ENCODE data around the gene CFAP299.

The CFAP299 gene

GRCh38 chr4:80466618-80467017, 131.1 kb downstream of the CFAP299 start:
- no peaks in the 10 kb centered on the region for H3K36me3 ChIP-seq (ENCODE audit: control insufficient read depth in 4 of 4, insufficient read depth in 4 of 4, low read length in 3 of 4)
- CTCF ChIA-PET = no interaction called here
- H3K27me3 ChIP-seq (replicated peaks in 2 of 5; ENCODE audit: control insufficient read depth in 4 of 5, insufficient read depth in 5 of 5, low read length in 4 of 5) = peaks cover 0 to 6% (median 3%) of the 10 kb centered on the region in 5 experiments
- POLR2A ChIA-PET = no interaction called here
- peaks cover 0 to 9% (median 0%) of the 10 kb centered on the region in 4 experiments for H3K4me1 ChIP-seq (ENCODE audit: control extremely low read depth in 1 of 4, control insufficient read depth in 4 of 4, insufficient read depth in 4 of 4, low read length in 3 of 4)
- WGBS (ENCODE audit: insufficient coverage) = 90% methylated on average over 1 of the region's 1 CpG
- H3K9me3 ChIP-seq (ENCODE audit: control extremely low read depth in 1 of 5, control insufficient read depth in 4 of 5, insufficient read depth in 2 of 5, low read depth in 1 of 5, low read length in 4 of 5) = no peaks in the 10 kb centered on the region
- no peak overlapping the region for H3K4me3 ChIP-seq (ENCODE audit: control insufficient read depth in 1 of 7, extremely low read depth in 1 of 7, insufficient read depth in 4 of 7, low read depth in 2 of 7, low read length in 6 of 7)
- no peak overlapping the region for H3K27ac ChIP-seq (ENCODE audit: insufficient read depth in 1 of 2, low read depth in 1 of 2, low read length in 2 of 2, poor library complexity in 1 of 2, severe bottlenecking in 2 of 2)
- DNase-seq = no peak

- Histone ChIP-seq H3K4me3 (ENCODE audit: control insufficient read depth in 1 of 7, extremely low read depth in 1 of 7, insufficient read depth in 4 of 7, low read depth in 2 of 7, low read length in 6 of 7) (no peak overlapping the region), H3K9me3 (ENCODE audit: control extremely low read depth in 1 of 5, control insufficient read depth in 4 of 5, insufficient read depth in 2 of 5, low read depth in 1 of 5, low read length in 4 of 5) (no peaks in the 10 kb centered on the region), H3K27ac (ENCODE audit: insufficient read depth in 1 of 2, low read depth in 1 of 2, low read length in 2 of 2, poor library complexity in 1 of 2, severe bottlenecking in 2 of 2) (no peak overlapping the region), H3K27me3 (replicated peaks in 2 of 5; ENCODE audit: control insufficient read depth in 4 of 5, insufficient read depth in 5 of 5, low read length in 4 of 5) (peaks cover 0 to 19% (median 9%) of the 10 kb centered on the region in 5 experiments), H3K4me1 (ENCODE audit: control extremely low read depth in 1 of 4, control insufficient read depth in 4 of 4, insufficient read depth in 4 of 4, low read length in 3 of 4) (no peaks in the 10 kb centered on the region), H3K36me3 (ENCODE audit: control insufficient read depth in 4 of 4, insufficient read depth in 4 of 4, low read length in 3 of 4) (no peaks in the 10 kb centered on the region)
- DNase-seq = no peak
- ChIA-PET POLR2A (no interaction called here), CTCF (no interaction called here)
- 73% methylated on average over 7 of the region's 9 CpGs for WGBS (ENCODE audit: insufficient coverage)
Measured at GRCh38 chr4:80471756-80472155, 136.2 kb downstream of the CFAP299 start.

GRCh38 chr4:80475236-80475635, 139.7 kb downstream of the CFAP299 start:
- WGBS (ENCODE audit: insufficient coverage) = 100% methylated on average over 2 of the region's 2 CpGs
- Histone ChIP-seq H3K9me3 (ENCODE audit: control extremely low read depth in 1 of 5, control insufficient read depth in 4 of 5, insufficient read depth in 2 of 5, low read depth in 1 of 5, low read length in 4 of 5) (no peaks in the 10 kb centered on the region), H3K27ac (ENCODE audit: insufficient read depth in 1 of 2, low read depth in 1 of 2, low read length in 2 of 2, poor library complexity in 1 of 2, severe bottlenecking in 2 of 2) (no peak overlapping the region), H3K4me1 (ENCODE audit: control extremely low read depth in 1 of 4, control insufficient read depth in 4 of 4, insufficient read depth in 4 of 4, low read length in 3 of 4) (no peaks in the 10 kb centered on the region), H3K4me3 (ENCODE audit: control insufficient read depth in 1 of 7, extremely low read depth in 1 of 7, insufficient read depth in 4 of 7, low read depth in 2 of 7, low read length in 6 of 7) (no peak overlapping the region), H3K36me3 (ENCODE audit: control insufficient read depth in 4 of 4, insufficient read depth in 4 of 4, low read length in 3 of 4) (no peaks in the 10 kb centered on the region), H3K27me3 (replicated peaks in 2 of 5; ENCODE audit: control insufficient read depth in 4 of 5, insufficient read depth in 5 of 5, low read length in 4 of 5) (peaks cover 0 to 22% (median 6%) of the 10 kb centered on the region in 5 experiments)
- DNase-seq = no peak
- ChIA-PET POLR2A (no interaction called here), CTCF (no interaction called here)

GRCh38 chr4:80475798-80476197, 140.3 kb downstream of the CFAP299 start:
- peaks cover 0 to 22% (median 6%) of the 10 kb centered on the region in 5 experiments for H3K27me3 ChIP-seq (replicated peaks in 2 of 5; ENCODE audit: control insufficient read depth in 4 of 5, insufficient read depth in 5 of 5, low read length in 4 of 5)
- H3K4me1 ChIP-seq (ENCODE audit: control extremely low read depth in 1 of 4, control insufficient read depth in 4 of 4, insufficient read depth in 4 of 4, low read length in 3 of 4) = no peaks in the 10 kb centered on the region
- H3K4me3 ChIP-seq (ENCODE audit: control insufficient read depth in 1 of 7, extremely low read depth in 1 of 7, insufficient read depth in 4 of 7, low read depth in 2 of 7, low read length in 6 of 7) = no peak overlapping the region
- DNase-seq = no peak
- ChIA-PET POLR2A (no interaction called here), CTCF (interaction anchor here (0.9 kb wide), 1 partner anchor 43 kb away, joined by 3 read pairs; no protein-coding TSS in a partner anchor)
- no peaks in the 10 kb centered on the region for H3K9me3 ChIP-seq (ENCODE audit: control extremely low read depth in 1 of 5, control insufficient read depth in 4 of 5, insufficient read depth in 2 of 5, low read depth in 1 of 5, low read length in 4 of 5)
- H3K27ac ChIP-seq (ENCODE audit: insufficient read depth in 1 of 2, low read depth in 1 of 2, low read length in 2 of 2, poor library complexity in 1 of 2, severe bottlenecking in 2 of 2) = no peak overlapping the region
- 100% methylated on average over 3 of the region's 3 CpGs for WGBS (ENCODE audit: insufficient coverage)
- H3K36me3 ChIP-seq (ENCODE audit: control insufficient read depth in 4 of 4, insufficient read depth in 4 of 4, low read length in 3 of 4) = no peaks in the 10 kb centered on the region

GRCh38 chr4:80484712-80485111, 149.2 kb downstream of the CFAP299 start:
- H3K27ac ChIP-seq (ENCODE audit: insufficient read depth in 1 of 2, low read depth in 1 of 2, low read length in 2 of 2, poor library complexity in 1 of 2, severe bottlenecking in 2 of 2) = no peak overlapping the region
- H3K36me3 ChIP-seq (ENCODE audit: control insufficient read depth in 4 of 4, insufficient read depth in 4 of 4, low read length in 3 of 4) = no peaks in the 10 kb centered on the region
- POLR2A ChIA-PET = no interaction called here
- CTCF ChIA-PET = no interaction called here
- no peak for DNase-seq
- WGBS (ENCODE audit: insufficient coverage) = no CpG with 5 or more reads among the region's 2 CpGs
- H3K9me3 ChIP-seq (ENCODE audit: control extremely low read depth in 1 of 5, control insufficient read depth in 4 of 5, insufficient read depth in 2 of 5, low read depth in 1 of 5, low read length in 4 of 5) = no peaks in the 10 kb centered on the region
- H3K27me3 ChIP-seq (replicated peaks in 2 of 5; ENCODE audit: control insufficient read depth in 4 of 5, insufficient read depth in 5 of 5, low read length in 4 of 5) = peaks cover 0 to 79% (median 16%) of the 10 kb centered on the region in 5 experiments
- H3K4me1 ChIP-seq (ENCODE audit: control extremely low read depth in 1 of 4, control insufficient read depth in 4 of 4, insufficient read depth in 4 of 4, low read length in 3 of 4) = no peaks in the 10 kb centered on the region
- no peak overlapping the region for H3K4me3 ChIP-seq (ENCODE audit: control insufficient read depth in 1 of 7, extremely low read depth in 1 of 7, insufficient read depth in 4 of 7, low read depth in 2 of 7, low read length in 6 of 7)

- POLR2A ChIA-PET = no interaction called here
- no peak overlapping the region for H3K27ac ChIP-seq (ENCODE audit: insufficient read depth in 1 of 2, low read depth in 1 of 2, low read length in 2 of 2, poor library complexity in 1 of 2, severe bottlenecking in 2 of 2)
- DNase-seq = no peak
- H3K27me3 ChIP-seq (replicated peaks in 2 of 5; ENCODE audit: control insufficient read depth in 4 of 5, insufficient read depth in 5 of 5, low read length in 4 of 5) = peaks cover 0 to 82% (median 16%) of the 10 kb centered on the region in 5 experiments
- H3K4me3 ChIP-seq (ENCODE audit: control insufficient read depth in 1 of 7, extremely low read depth in 1 of 7, insufficient read depth in 4 of 7, low read depth in 2 of 7, low read length in 6 of 7) = no peak overlapping the region
- CTCF ChIA-PET = no interaction called here
- no peaks in the 10 kb centered on the region for H3K36me3 ChIP-seq (ENCODE audit: control insufficient read depth in 4 of 4, insufficient read depth in 4 of 4, low read length in 3 of 4)
- H3K9me3 ChIP-seq (ENCODE audit: control extremely low read depth in 1 of 5, control insufficient read depth in 4 of 5, insufficient read depth in 2 of 5, low read depth in 1 of 5, low read length in 4 of 5) = no peaks in the 10 kb centered on the region
- no peaks in the 10 kb centered on the region for H3K4me1 ChIP-seq (ENCODE audit: control extremely low read depth in 1 of 4, control insufficient read depth in 4 of 4, insufficient read depth in 4 of 4, low read length in 3 of 4)
- 90% methylated on average over 3 of the region's 3 CpGs for WGBS (ENCODE audit: insufficient coverage)
Measured at GRCh38 chr4:80486603-80487002, 151.1 kb downstream of the CFAP299 start.

GRCh38 chr4:80489798-80490197, 154.3 kb downstream of the CFAP299 start:
- no peak for DNase-seq
- H3K4me1 ChIP-seq (ENCODE audit: control extremely low read depth in 1 of 4, control insufficient read depth in 4 of 4, insufficient read depth in 4 of 4, low read length in 3 of 4) = peaks cover 0 to 2% (median 0%) of the 10 kb centered on the region in 4 experiments
- no peak overlapping the region for H3K27ac ChIP-seq (ENCODE audit: insufficient read depth in 1 of 2, low read depth in 1 of 2, low read length in 2 of 2, poor library complexity in 1 of 2, severe bottlenecking in 2 of 2)
- POLR2A ChIA-PET = no interaction called here
- peaks cover 0 to 81% (median 27%) of the 10 kb centered on the region in 5 experiments for H3K27me3 ChIP-seq (replicated peaks in 2 of 5; ENCODE audit: control insufficient read depth in 4 of 5, insufficient read depth in 5 of 5, low read length in 4 of 5)
- no peak overlapping the region for H3K4me3 ChIP-seq (ENCODE audit: control insufficient read depth in 1 of 7, extremely low read depth in 1 of 7, insufficient read depth in 4 of 7, low read depth in 2 of 7, low read length in 6 of 7)
- no peaks in the 10 kb centered on the region for H3K9me3 ChIP-seq (ENCODE audit: control extremely low read depth in 1 of 5, control insufficient read depth in 4 of 5, insufficient read depth in 2 of 5, low read depth in 1 of 5, low read length in 4 of 5)
- CTCF ChIA-PET = no interaction called here
- no peaks in the 10 kb centered on the region for H3K36me3 ChIP-seq (ENCODE audit: control insufficient read depth in 4 of 4, insufficient read depth in 4 of 4, low read length in 3 of 4)
- 70% methylated on average over 2 of the region's 4 CpGs for WGBS (ENCODE audit: insufficient coverage)
